ENCODE results near the gene TPP2.

DNA sequence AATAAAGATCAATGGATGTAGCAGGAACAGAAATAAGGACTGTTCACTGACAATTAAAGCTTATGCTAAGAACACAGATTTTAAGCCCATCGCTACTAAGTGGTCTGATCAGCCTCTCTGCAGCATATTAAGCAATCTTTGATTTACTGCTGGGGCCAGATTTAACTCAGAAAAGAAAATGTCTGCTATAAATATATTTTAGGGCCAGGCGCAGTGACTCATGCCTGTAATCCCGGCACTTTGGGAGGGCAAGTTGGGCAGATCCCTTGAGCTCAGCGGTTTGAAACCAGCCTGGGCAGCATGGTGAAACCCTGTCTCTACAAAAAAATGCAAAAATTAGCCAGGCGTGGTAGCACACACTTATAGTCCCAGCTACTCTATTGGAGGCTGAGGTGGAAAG, 55.1 kb downstream of the TPP2 start:
- TF ChIP-seq POLR2AphosphoS5 (IDR thresholded peaks at IDR 0.05; ENCODE audit: low read depth, low read length) = no peak
- no peak for TF ChIP-seq POLR2A (IDR thresholded peaks at IDR 0.05; ENCODE audit: low read depth, low read length)
- no peak for TF ChIP-seq TAF1 (IDR thresholded peaks at IDR 0.05; ENCODE audit: borderline replicate concordance, low read depth, low read length)

Data from GM12892 (cell line).